Activated CD8-positive, alpha-beta memory T cell treated with anti-CD3 and anti-CD28 coated beads, Interleukin-2, amount 50 U/mL, for 1 hour (primary cell): ENCODE measurements around the gene SIGLEC12.

ENCODE experiments used
- DNase-seq: peaks from one replicate; pipeline ENCODE4 v3.0.0-alpha.2; 2020; ENCODE audit errors: extremely low read depth

The SIGLEC12 gene

GRCh38 chr19:51501594-51502263 is at the start of gene SIGLEC12:
TSS of gene SIGLEC12 (minus strand) at chr19:51501800. CDS start at chr19:51501733, 67 bp downstream.
- no peak for DNase-seq

GRCh38 chr19:51550848-51551672 is 49.5 kb upstream of the SIGLEC12 start:
- DNase-seq, result no peak

GRCh38 chr19:51549533-51550324 is 48.1 kb upstream of the SIGLEC12 start:
- DNase-seq, result no peak

- DNase-seq, result no peak
Observed at GRCh38 chr19:51548891-51549305, 47.3 kb upstream of the SIGLEC12 start.

- DNase-seq, result no peak
Observed at GRCh38 chr19:51548213-51548651, 46.6 kb upstream of the SIGLEC12 start.

GRCh38 chr19:51547397-51548212 is 46.0 kb upstream of the SIGLEC12 start:
- DNase-seq, result no peak

- DNase-seq, result no peak
Observed at GRCh38 chr19:51546650-51547396, 45.2 kb upstream of the SIGLEC12 start.

- no peak for DNase-seq
Observed at GRCh38 chr19:51546107-51546649, 44.6 kb upstream of the SIGLEC12 start.

GRCh38 chr19:51544038-51544437 is 42.4 kb upstream of the SIGLEC12 start:
- no peak for DNase-seq

- no peak for DNase-seq
Observed at GRCh38 chr19:51542699-51543098, 41.1 kb upstream of the SIGLEC12 start.

- DNase-seq, result no peak
Observed at GRCh38 chr19:51541458-51542357, 40.1 kb upstream of the SIGLEC12 start.

- no peak for DNase-seq
Observed at GRCh38 chr19:51539821-51540366, 38.3 kb upstream of the SIGLEC12 start.

GRCh38 chr19:51535535-51535934 is 33.9 kb upstream of the SIGLEC12 start:
- DNase-seq, result no peak

- DNase-seq, result no peak
Observed at GRCh38 chr19:51531349-51532315, 30.0 kb upstream of the SIGLEC12 start, which contains the start of gene SIGLEC6. TSS of gene SIGLEC6 (minus strand) at chr19:51531670. CDS start at chr19:51531648, 22 bp downstream.

GRCh38 chr19:51530616-51531015 is 29.0 kb upstream of the SIGLEC12 start:
- DNase-seq, result no peak

- DNase-seq, result no peak
Observed at GRCh38 chr19:51529301-51529700, 27.7 kb upstream of the SIGLEC12 start.

GRCh38 chr19:51525651-51526050 is 24.1 kb upstream of the SIGLEC12 start:
- no peak for DNase-seq
